Fibroblast of the conjunctiva (primary cell): ENCODE measurements around the gene RNF168.
A peak's percentile ranks its signal among the peaks of the same experiment; 100 is the strongest.
"Not testable (repeated sequence)": the region's sequence is repeated elsewhere in the genome, so short reads cannot be mapped to it uniquely, and the experiment has no call there.

Source experiments
- DNase-seq: peaks from one replicate; pipeline ENCODE4 v3.0.0-alpha.2; 2010; ENCODE audit warnings: low read depth

Gene RNF168

GRCh38 chr3:196503196-196504076, at the start of gene RNF168:
RNF168 (minus strand) TSS chr3:196503768; CDS start chr3:196503173, 595 bp downstream.
- peak; percentile 89 for DNase-seq

- DNase-seq = no peak
Measured at GRCh38 chr3:196552253-196552652, 48.7 kb upstream of the RNF168 start.

GRCh38 chr3:196550172-196550571, 46.6 kb upstream of the RNF168 start:
- DNase-seq = not testable (repeated sequence)

- DNase-seq = not testable (repeated sequence)
Measured at GRCh38 chr3:196549312-196549711, 45.7 kb upstream of the RNF168 start.

GRCh38 chr3:196547067-196547466, 43.5 kb upstream of the RNF168 start:
- no peak for DNase-seq

GRCh38 chr3:196546537-196546936, 43.0 kb upstream of the RNF168 start:
- DNase-seq = no peak

GRCh38 chr3:196544491-196544992, 41.0 kb upstream of the RNF168 start:
- DNase-seq = no peak

GRCh38 chr3:196541684-196542445, 38.3 kb upstream of the RNF168 start:
- no peak for DNase-seq

- no peak for DNase-seq
Measured at GRCh38 chr3:196537319-196537984, 33.9 kb upstream of the RNF168 start.

- DNase-seq = no peak
Measured at GRCh38 chr3:196533260-196533681, 29.7 kb upstream of the RNF168 start.

- no peak for DNase-seq
Measured at GRCh38 chr3:196531418-196531817, 27.9 kb upstream of the RNF168 start.

GRCh38 chr3:196528639-196529233, 25.2 kb upstream of the RNF168 start:
- DNase-seq = peak; percentile 47

GRCh38 chr3:196525141-196525540, 21.6 kb upstream of the RNF168 start:
- DNase-seq = no peak

GRCh38 chr3:196524527-196524926, 21.0 kb upstream of the RNF168 start:
- DNase-seq = no peak

- DNase-seq = no peak
Measured at GRCh38 chr3:196523841-196524240, 20.3 kb upstream of the RNF168 start.

GRCh38 chr3:196521291-196521690, 17.7 kb upstream of the RNF168 start:
- DNase-seq = not testable (repeated sequence)

GRCh38 chr3:196519718-196520082, 16.1 kb upstream of the RNF168 start:
- no peak for DNase-seq

GRCh38 chr3:196518966-196519717, 15.6 kb upstream of the RNF168 start:
- DNase-seq = peak; percentile 61

GRCh38 chr3:196517919-196518318, 14.4 kb upstream of the RNF168 start:
- DNase-seq = no peak

GRCh38 chr3:196517162-196517800, 13.7 kb upstream of the RNF168 start:
- DNase-seq = no peak
